Measurements from ENCODE around the gene MED13L. TPM values are rescaled to one million over a fixed set of nuclear protein-coding genes. Genes with fewer than 3 reads are reported as not detected.
A peak's percentile ranks its signal among the peaks of the same experiment; 100 is the strongest.

The MED13L gene
- total RNA-seq, 2 experiments from 2014 or later: 203 to 208 TPM

DNA sequence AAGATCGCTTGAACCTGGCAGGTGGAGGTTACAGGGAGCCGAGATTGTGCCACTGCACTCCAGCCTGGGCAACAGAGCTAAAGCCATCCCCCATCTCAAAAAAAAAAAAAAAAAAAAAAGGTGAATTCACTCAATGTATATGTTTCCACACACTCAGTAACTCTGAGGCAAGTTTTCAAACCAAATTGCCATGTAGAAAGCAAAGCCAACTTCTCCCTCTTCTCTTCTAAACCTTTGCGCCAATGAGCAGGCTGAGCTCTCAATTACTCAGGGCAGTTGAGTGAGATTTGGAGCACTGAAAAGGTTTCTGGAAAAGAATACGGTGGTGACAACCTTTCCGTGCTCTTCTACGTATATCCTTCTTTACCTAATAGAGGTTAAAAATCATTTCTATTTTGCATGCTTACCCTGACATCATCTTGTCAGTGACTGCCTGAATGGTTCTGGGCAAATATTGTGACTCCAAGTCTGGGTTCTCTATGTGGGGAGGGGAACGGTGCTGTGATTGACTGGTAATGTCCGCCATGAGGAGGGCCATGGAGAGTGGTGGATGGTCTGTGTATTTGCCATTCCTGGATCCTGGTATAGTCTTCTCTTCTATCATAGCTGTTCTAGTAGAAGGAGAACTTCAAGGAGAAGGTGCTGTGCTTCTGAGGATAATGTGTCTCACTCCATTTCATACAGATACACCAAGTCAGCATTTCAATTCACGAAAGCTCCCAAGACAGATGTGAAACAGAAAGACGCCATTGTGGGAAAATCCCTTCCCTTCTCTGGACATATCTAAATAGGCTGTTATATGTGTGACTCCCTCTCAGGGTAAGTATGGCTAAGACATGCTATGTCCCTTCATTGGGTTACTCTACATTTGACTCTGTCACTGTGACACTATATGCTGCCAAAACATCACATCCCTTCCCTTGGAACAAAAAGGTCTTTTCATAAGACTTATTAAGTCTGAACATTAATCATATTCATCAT, 46.2 kb upstream of the MED13L start:
- Mint-ChIP-seq H3K4me1 (ENCODE audit: low read depth) (peaks cover 48% of the 10 kb centered on the region), H3K27ac (peak overlapping the region; percentile 84), H3K9me3 (no peaks in the 10 kb centered on the region), H3K36me3 (ENCODE audit: low read depth) (no peaks in the 10 kb centered on the region), H3K4me3 (no peak overlapping the region), H3K27me3 (no peaks in the 10 kb centered on the region)
- Histone ChIP-seq H3K27ac (ENCODE audit: low read depth in 1 of 2, low read length in 2 of 2) (no peak overlapping the region), H3K9me3 (ENCODE audit: control insufficient read depth in 1 of 2, insufficient read depth in 1 of 2, low read length in 2 of 2) (no peaks in the 10 kb centered on the region), H3K4me3 (ENCODE audit: low read length) (no peak overlapping the region), H3K27me3 (ENCODE audit: control insufficient read depth in 1 of 2, insufficient read depth in 2 of 2, low read length in 2 of 2) (no peaks in the 10 kb centered on the region), H3K36me3 (ENCODE audit: insufficient read depth, low read length) (no peaks in the 10 kb centered on the region), H3K4me1 (ENCODE audit: insufficient read depth, low read length) (peaks cover 24% of the 10 kb centered on the region)
- intact Hi-C loops (cut with DNase I, micrococcal nuclease): no loop called here
- DNase-seq (peak in 1 of 14 experiments; percentile 23), ATAC-seq (ENCODE audit: poor library complexity) (no peak)
- TF ChIP-seq, protein P1, sequence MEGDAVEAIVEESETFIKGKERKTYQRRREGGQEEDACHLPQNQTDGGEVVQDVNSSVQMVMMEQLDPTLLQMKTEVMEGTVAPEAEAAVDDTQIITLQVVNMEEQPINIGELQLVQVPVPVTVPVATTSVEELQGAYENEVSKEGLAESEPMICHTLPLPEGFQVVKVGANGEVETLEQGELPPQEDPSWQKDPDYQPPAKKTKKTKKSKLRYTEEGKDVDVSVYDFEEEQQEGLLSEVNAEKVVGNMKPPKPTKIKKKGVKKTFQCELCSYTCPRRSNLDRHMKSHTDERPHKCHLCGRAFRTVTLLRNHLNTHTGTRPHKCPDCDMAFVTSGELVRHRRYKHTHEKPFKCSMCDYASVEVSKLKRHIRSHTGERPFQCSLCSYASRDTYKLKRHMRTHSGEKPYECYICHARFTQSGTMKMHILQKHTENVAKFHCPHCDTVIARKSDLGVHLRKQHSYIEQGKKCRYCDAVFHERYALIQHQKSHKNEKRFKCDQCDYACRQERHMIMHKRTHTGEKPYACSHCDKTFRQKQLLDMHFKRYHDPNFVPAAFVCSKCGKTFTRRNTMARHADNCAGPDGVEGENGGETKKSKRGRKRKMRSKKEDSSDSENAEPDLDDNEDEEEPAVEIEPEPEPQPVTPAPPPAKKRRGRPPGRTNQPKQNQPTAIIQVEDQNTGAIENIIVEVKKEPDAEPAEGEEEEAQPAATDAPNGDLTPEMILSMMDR (IDR thresholded peaks at IDR 0.05): no peak
- POLR2A ChIA-PET: interaction anchor here (0.6 kb wide), 1 partner anchor 185 kb away, joined by 3 read pairs; no protein-coding TSS in a partner anchor
- CTCF ChIA-PET: no interaction called here

DNA sequence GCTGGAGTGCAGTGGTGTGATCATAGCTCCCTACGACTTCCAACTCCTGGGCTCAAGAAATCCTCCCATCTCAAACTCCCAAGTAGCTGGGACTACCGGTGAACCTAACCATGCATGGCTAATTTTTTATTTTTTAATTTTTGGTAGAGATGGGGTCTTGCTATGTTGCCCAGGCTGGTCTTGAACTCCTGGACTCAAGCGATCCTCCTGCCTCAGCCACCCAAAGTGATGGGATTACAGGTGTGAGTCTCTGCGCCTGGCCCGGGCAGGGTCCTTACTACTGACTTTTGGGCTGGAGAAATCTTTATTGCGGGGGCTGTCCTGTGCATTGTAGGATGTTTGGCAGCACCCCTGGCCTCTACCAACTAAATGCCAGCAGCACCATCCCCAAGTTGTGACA, 44.4 kb upstream of the MED13L start:
- intact Hi-C loops (cut with DNase I, micrococcal nuclease): no loop called here
- H3K4me3 ChIP-seq (ENCODE audit: low read length): no peak overlapping the region
- Mint-ChIP-seq H3K4me1 (ENCODE audit: low read depth) (peaks cover 41% of the 10 kb centered on the region), H3K4me3 (no peak overlapping the region), H3K27me3 (no peaks in the 10 kb centered on the region), H3K27ac (no peak overlapping the region), H3K9me3 (no peaks in the 10 kb centered on the region), H3K36me3 (ENCODE audit: low read depth) (no peaks in the 10 kb centered on the region)
- ATAC-seq (ENCODE audit: poor library complexity) (no peak), DNase-seq (no peak)
- CTCF ChIA-PET: no interaction called here
- H3K36me3 ChIP-seq (ENCODE audit: insufficient read depth, low read length): no peaks in the 10 kb centered on the region
- H3K27me3 ChIP-seq (ENCODE audit: control insufficient read depth in 1 of 2, insufficient read depth in 2 of 2, low read length in 2 of 2): no peaks in the 10 kb centered on the region
- H3K27ac ChIP-seq (ENCODE audit: low read depth in 1 of 2, low read length in 2 of 2): no peak overlapping the region
- peaks cover 24% of the 10 kb centered on the region for H3K4me1 ChIP-seq (ENCODE audit: insufficient read depth, low read length)
- POLR2A ChIA-PET: no interaction called here
- TF ChIP-seq, protein P1 (IDR thresholded peaks at IDR 0.05): no peak
- H3K9me3 ChIP-seq (ENCODE audit: control insufficient read depth in 1 of 2, insufficient read depth in 1 of 2, low read length in 2 of 2): no peaks in the 10 kb centered on the region

DNA sequence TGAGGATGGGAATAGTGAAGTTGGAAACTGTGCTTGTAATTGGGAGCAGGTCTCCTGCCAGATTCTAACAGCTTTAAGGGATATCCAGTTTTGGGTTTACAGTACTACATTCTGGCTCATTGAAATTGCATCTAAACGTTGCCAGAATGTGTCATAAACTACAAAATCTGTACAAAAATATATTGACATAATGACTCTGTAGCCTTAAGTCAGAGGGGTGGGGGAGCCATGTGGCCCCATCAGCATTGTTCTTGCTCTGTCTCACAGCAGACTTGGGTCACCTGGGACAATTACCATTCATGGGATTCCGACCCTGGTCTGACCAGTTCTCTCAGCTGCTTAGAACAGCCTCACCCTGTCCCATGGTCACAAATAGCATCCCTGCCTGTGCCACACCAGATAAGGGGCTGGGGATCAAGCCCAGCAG, 43.3 kb upstream of the MED13L start:
- intact Hi-C loops (cut with DNase I, micrococcal nuclease): no loop called here
- POLR2A ChIA-PET: no interaction called here
- Histone ChIP-seq H3K9me3 (ENCODE audit: control insufficient read depth in 1 of 2, insufficient read depth in 1 of 2, low read length in 2 of 2) (no peaks in the 10 kb centered on the region), H3K27me3 (ENCODE audit: control insufficient read depth in 1 of 2, insufficient read depth in 2 of 2, low read length in 2 of 2) (no peaks in the 10 kb centered on the region), H3K36me3 (ENCODE audit: insufficient read depth, low read length) (no peaks in the 10 kb centered on the region), H3K4me1 (ENCODE audit: insufficient read depth, low read length) (peaks cover 18% of the 10 kb centered on the region), H3K4me3 (ENCODE audit: low read length) (no peak overlapping the region), H3K27ac (ENCODE audit: low read depth in 1 of 2, low read length in 2 of 2) (no peak overlapping the region)
- Mint-ChIP-seq H3K27me3 (no peaks in the 10 kb centered on the region), H3K9me3 (no peaks in the 10 kb centered on the region), H3K4me3 (no peak overlapping the region), H3K27ac (no peak overlapping the region), H3K4me1 (ENCODE audit: low read depth) (peaks cover 40% of the 10 kb centered on the region), H3K36me3 (ENCODE audit: low read depth) (no peaks in the 10 kb centered on the region)
- CTCF ChIA-PET: no interaction called here
- no peak for DNase-seq
- TF ChIP-seq, protein P1 (IDR thresholded peaks at IDR 0.05): no peak
- no peak for ATAC-seq (ENCODE audit: poor library complexity)
